KMS-11 (cell line): Measurements from ENCODE around the gene PSMD4.

Experiments
- H2AFZ ChIP-seq: fragments of 200-600 bp; sonication (generic); 2 replicates; pipeline ENCODE4 v1.6.1; 2016; ENCODE audit warnings: antibody characterized with exemption, mixed run types, low read depth
- H3K27ac ChIP-seq: fragments of 200-600 bp; sonication (generic); 2 replicates; pipeline ENCODE4 v1.6.1; 2016; ENCODE audit warnings: mild to moderate bottlenecking, mixed run types
- H3K27me3 ChIP-seq: fragments of 200-600 bp; sonication (generic); 2 replicates; pipeline ENCODE4 v1.6.1; 2017; ENCODE audit warnings: mild to moderate bottlenecking, low read depth, mixed run types, moderate library complexity; ENCODE audit not compliant: insufficient read depth
- H3K36me3 ChIP-seq: fragments of 200-600 bp; sonication (generic); 2 replicates; pipeline ENCODE4 v1.6.1; 2017; ENCODE audit warnings: mild to moderate bottlenecking, mixed run types; ENCODE audit not compliant: insufficient read depth
- H3K4me1 ChIP-seq: fragments of 200-600 bp; sonication (generic); 2 replicates; pipeline ENCODE4 v1.6.1; 2016; ENCODE audit warnings: mild to moderate bottlenecking, low read depth, mixed run types; ENCODE audit not compliant: poor library complexity, severe bottlenecking
- H3K4me2 ChIP-seq: fragments of 200-600 bp; sonication (generic); 2 replicates; pipeline ENCODE4 v1.7.0; 2016; ENCODE audit warnings: mild to moderate bottlenecking, mixed run types
- H3K4me3 ChIP-seq: fragments of 200-600 bp; sonication (generic); IDR thresholded peaks from 2 replicates; pipeline ENCODE4 v1.6.1; 2017; ENCODE audit warnings: low read depth, low read length, mixed read lengths; ENCODE audit not compliant: insufficient read depth
- H3K79me2 ChIP-seq: fragments of 200-600 bp; sonication (generic); 2 replicates; pipeline ENCODE4 v1.6.1; 2016; ENCODE audit warnings: low read depth, mixed run types; ENCODE audit not compliant: insufficient read depth
- H3K9ac ChIP-seq: fragments of 200-600 bp; sonication (generic); 2 replicates; pipeline ENCODE4 v1.6.1; 2016; ENCODE audit warnings: mild to moderate bottlenecking, mixed run types
- H4K20me1 ChIP-seq: fragments of 200-600 bp; sonication (generic); 2 replicates; pipeline ENCODE4 v1.6.1; 2016; ENCODE audit warnings: mild to moderate bottlenecking, mixed run types; ENCODE audit not compliant: insufficient read depth
- CTCF ChIP-seq: fragments of 200-600 bp; sonication (generic); conservative IDR thresholded peaks from 2 replicates; pipeline ENCODE4 v1.6.1; 2017; ENCODE audit warnings: low read depth, mild to moderate bottlenecking, antibody characterized with exemption, low read length, moderate library complexity, mixed read lengths

Gene PSMD4

GRCh38 chr1:151314137-151314875 lies 59.8 kb downstream of the PSMD4 start:
- peaks cover 7% of the 10 kb centered on the region; the same call in 1 of the 2 replicates for H3K79me2 ChIP-seq
- no peak for TF ChIP-seq CTCF
- no peaks in the 10 kb centered on the region for H4K20me1 ChIP-seq
- H3K4me2 ChIP-seq: no peak overlapping the region
- no peak overlapping the region for H3K9ac ChIP-seq
- H3K36me3 ChIP-seq: peaks cover 15% of the 10 kb centered on the region; the same call in 1 of the 2 replicates
- H3K4me1 ChIP-seq: peaks cover 7% of the 10 kb centered on the region
- H2AFZ ChIP-seq: no peak overlapping the region
- no peaks in the 10 kb centered on the region for H3K27me3 ChIP-seq
- no peak overlapping the region for H3K4me3 ChIP-seq
- no peak overlapping the region for H3K27ac ChIP-seq

GRCh38 chr1:151315565-151316235 lies 61.2 kb downstream of the PSMD4 start:
- no peak overlapping the region for H3K9ac ChIP-seq
- no peaks in the 10 kb centered on the region for H4K20me1 ChIP-seq
- peaks cover 7% of the 10 kb centered on the region for H3K4me1 ChIP-seq
- TF ChIP-seq CTCF: no peak
- no peak overlapping the region for H2AFZ ChIP-seq
- H3K4me3 ChIP-seq: no peak overlapping the region
- H3K36me3 ChIP-seq: peaks cover 15% of the 10 kb centered on the region; the same call in 1 of the 2 replicates
- no peak overlapping the region for H3K27ac ChIP-seq
- no peaks in the 10 kb centered on the region for H3K27me3 ChIP-seq
- no peak overlapping the region for H3K4me2 ChIP-seq
- H3K79me2 ChIP-seq: peaks cover 7% of the 10 kb centered on the region; the same call in 1 of the 2 replicates
